Measurements from ENCODE around the gene PBOV1.
"Not testable (repeated sequence)": the region's sequence is repeated elsewhere in the genome, so short reads cannot be mapped to it uniquely, and the experiment has no call there.

PBOV1 gene

GRCh38 chr6:138237463-138237862 lies 19.2 kb upstream of the PBOV1 start:
- DNase-seq (ENCODE audit: low read depth) = no peak

- DNase-seq (ENCODE audit: low read depth) = no peak
Measured at GRCh38 chr6:138235693-138236092, 17.4 kb upstream of the PBOV1 start.

- DNase-seq (ENCODE audit: low read depth) = no peak
Measured at GRCh38 chr6:138235205-138235604, 16.9 kb upstream of the PBOV1 start.

GRCh38 chr6:138234363-138234762 lies 16.1 kb upstream of the PBOV1 start:
- no peak for DNase-seq (ENCODE audit: low read depth)

- no peak for DNase-seq (ENCODE audit: low read depth)
Measured at GRCh38 chr6:138231381-138231886, 13.1 kb upstream of the PBOV1 start.

- no peak for DNase-seq (ENCODE audit: low read depth)
Measured at GRCh38 chr6:138230759-138231380, 12.6 kb upstream of the PBOV1 start.

- DNase-seq (ENCODE audit: low read depth) = no peak
Measured at GRCh38 chr6:138230221-138230620, 11.9 kb upstream of the PBOV1 start.

- DNase-seq (ENCODE audit: low read depth) = no peak
Measured at GRCh38 chr6:138229663-138230179, 11.4 kb upstream of the PBOV1 start.

GRCh38 chr6:138229072-138229471 lies 10.8 kb upstream of the PBOV1 start:
- no peak for DNase-seq (ENCODE audit: low read depth)

- no peak for DNase-seq (ENCODE audit: low read depth)
Measured at GRCh38 chr6:138227316-138227781, 9.1 kb upstream of the PBOV1 start.

GRCh38 chr6:138226700-138227315 lies 8.5 kb upstream of the PBOV1 start:
- DNase-seq (ENCODE audit: low read depth) = no peak

- DNase-seq (ENCODE audit: low read depth) = no peak
Measured at GRCh38 chr6:138225953-138226352, 7.7 kb upstream of the PBOV1 start.

- DNase-seq (ENCODE audit: low read depth) = no peak
Measured at GRCh38 chr6:138222901-138223546, 4.7 kb upstream of the PBOV1 start.

- no peak for DNase-seq (ENCODE audit: low read depth)
Measured at GRCh38 chr6:138219901-138220300, 1.6 kb upstream of the PBOV1 start.

- no peak for DNase-seq (ENCODE audit: low read depth)
Measured at GRCh38 chr6:138219398-138219797, 1.1 kb upstream of the PBOV1 start.

GRCh38 chr6:138215093-138215782 lies 3.1 kb downstream of the PBOV1 start:
- no peak for DNase-seq (ENCODE audit: low read depth)

- not testable (repeated sequence) for DNase-seq (ENCODE audit: low read depth)
Measured at GRCh38 chr6:138212530-138212929, 5.8 kb downstream of the PBOV1 start.

GRCh38 chr6:138211601-138212000 lies 6.7 kb downstream of the PBOV1 start:
- DNase-seq (ENCODE audit: low read depth) = no peak

- no peak for DNase-seq (ENCODE audit: low read depth)
Measured at GRCh38 chr6:138211048-138211581, 7.2 kb downstream of the PBOV1 start.

GRCh38 chr6:138206862-138207261 lies 11.4 kb downstream of the PBOV1 start:
- DNase-seq (ENCODE audit: low read depth) = no peak

- DNase-seq (ENCODE audit: low read depth) = no peak
Measured at GRCh38 chr6:138205437-138206094, 12.7 kb downstream of the PBOV1 start.

Measured in stimulated activated CD8-positive, alpha-beta memory T cell treated with anti-CD3 and anti-CD28 coated beads, Interleukin-15, amount 100 ng/mL, for 1 hour (primary cell).